ENCODE measurements around the gene ZCWPW1. TPM values are rescaled to one million over a fixed set of nuclear protein-coding genes. Genes with fewer than 3 reads are reported as not detected.
"Not testable (repeated sequence)": the region's sequence is repeated elsewhere in the genome, so short reads cannot be mapped to it uniquely, and the experiment has no call there.

ZCWPW1 gene
- total RNA-seq, 1 donor from 2014 or later: 1.9 TPM

DNA sequence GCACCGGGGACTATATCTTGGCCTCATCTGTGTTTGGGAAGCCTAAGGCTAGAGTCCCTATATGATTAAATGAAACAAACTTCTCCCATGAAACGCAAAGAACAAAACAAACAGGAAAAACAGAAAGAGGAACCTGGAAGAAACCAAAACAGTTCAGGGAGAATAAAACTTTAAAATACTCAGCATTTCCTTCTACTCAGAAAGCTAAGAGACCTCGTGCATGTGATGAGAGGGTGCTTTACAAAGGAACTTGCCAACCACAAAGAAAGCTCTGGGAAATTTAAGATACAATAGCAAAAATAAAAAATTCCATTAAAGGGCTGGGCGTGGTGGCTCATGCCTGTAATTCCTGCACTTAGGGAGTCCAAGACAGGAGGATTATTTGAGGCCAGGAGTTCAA lies 48.3 kb downstream of the ZCWPW1 start:
- intact Hi-C loops (cut with micrococcal nuclease): no loop called here

DNA sequence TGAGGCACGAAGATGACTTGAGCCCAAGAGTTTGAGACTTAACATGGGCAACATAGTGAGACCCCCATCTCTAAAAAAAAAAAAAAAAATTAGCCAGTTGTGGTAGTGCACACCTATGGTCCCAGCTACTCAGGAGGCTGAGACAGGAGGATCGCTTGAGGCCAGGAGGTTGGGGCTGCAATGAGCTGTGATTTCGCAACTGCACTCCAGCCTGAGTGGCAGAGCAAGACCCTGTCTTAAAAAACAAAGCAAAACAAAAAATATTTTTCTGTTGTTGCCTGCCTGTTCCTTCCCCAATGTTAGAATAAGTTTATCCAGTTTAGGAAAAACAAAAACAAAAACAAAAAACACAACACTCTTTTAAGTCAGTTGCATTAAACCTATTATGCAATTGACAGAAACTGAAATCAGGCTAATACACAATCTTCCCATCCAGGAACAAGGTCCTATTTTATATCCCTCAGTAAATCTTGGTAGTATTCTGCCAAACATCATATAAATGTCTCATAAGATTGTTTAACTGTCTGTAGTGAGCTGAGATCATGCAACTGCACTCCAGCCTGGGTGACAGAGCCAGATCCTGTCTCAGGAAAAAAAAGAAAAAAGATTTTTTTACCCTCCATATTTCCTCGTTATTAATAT lies 50.3 kb downstream of the ZCWPW1 start:
- intact Hi-C loops (cut with micrococcal nuclease): no loop called here

DNA sequence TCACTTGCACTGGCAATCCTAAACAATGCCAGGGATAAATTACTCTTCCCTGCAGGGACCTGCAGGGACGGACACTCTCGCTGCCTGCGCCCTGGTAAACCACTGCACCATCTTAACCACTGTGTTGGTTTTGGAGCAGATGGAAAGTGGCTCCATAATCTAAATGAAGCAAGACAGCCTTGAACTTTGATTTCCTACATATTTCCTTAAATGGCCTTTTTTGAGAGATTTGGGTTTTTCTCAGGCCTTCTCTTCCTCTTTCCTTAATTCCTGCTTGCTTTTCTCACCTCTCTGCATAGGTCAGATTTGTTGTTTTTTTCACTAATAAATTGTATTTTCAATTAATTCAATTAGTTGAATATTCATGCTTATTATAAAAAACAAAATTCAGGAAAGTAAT lies 52.4 kb downstream of the ZCWPW1 start:
- intact Hi-C loops (cut with micrococcal nuclease): no loop called here

DNA sequence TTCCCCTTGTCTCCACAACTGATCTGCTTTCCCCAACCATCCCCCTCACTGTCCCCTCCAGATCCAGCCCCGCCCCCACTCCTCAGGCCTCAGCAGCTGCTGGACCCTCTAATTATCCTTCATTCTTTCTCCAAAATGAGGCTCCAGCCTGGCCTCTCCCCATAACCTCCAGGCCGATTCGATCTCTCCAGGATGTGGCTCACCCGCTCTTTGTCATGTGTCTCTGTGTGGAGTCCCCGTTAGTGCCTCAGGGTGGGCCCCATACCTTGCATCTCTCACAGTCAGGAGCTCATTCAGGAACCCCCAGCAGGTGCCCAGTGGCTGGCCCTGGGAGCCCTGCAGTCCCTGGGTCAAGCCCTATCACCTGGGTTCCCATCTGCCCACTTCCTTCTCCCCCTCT lies 53.9 kb downstream of the ZCWPW1 start:
- intact Hi-C loops (cut with micrococcal nuclease): loop anchor here (1.0 kb wide), 1 partner anchor 17 kb away; no protein-coding TSS in a partner anchor

DNA sequence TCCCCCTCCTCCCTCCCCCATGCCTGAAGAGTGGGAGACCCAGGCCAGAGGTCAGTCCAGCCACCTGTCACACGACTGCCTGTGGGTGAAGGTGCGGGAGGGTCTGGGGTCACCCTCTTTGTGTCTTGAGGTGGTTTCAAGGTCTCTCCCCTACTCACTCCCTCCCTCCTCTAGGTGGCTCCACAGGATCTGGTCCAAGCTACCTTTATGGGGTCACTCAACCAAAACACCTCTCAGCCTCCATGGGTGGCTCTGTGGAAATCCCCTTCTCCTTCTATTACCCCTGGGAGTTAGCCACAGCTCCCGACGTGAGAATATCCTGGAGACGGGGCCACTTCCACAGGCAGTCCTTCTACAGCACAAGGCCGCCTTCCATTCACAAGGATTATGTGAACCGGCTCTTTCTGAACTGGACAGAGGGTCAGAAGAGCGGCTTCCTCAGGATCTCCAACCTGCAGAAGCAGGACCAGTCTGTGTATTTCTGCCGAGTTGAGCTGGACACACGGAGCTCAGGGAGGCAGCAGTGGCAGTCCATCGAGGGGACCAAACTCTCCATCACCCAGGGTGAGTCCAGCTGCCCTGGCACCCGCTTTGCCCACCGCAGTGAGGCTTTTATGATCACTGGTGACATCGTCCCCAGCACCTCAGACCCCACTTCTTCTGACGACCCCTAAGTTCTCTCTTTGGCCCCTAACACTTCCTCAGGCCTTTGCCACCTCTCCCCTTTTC lies 54.5 kb downstream of the ZCWPW1 start:
- intact Hi-C loops (cut with micrococcal nuclease): loop anchor here (1.0 kb wide), 1 partner anchor 17 kb away; no protein-coding TSS in a partner anchor

DNA sequence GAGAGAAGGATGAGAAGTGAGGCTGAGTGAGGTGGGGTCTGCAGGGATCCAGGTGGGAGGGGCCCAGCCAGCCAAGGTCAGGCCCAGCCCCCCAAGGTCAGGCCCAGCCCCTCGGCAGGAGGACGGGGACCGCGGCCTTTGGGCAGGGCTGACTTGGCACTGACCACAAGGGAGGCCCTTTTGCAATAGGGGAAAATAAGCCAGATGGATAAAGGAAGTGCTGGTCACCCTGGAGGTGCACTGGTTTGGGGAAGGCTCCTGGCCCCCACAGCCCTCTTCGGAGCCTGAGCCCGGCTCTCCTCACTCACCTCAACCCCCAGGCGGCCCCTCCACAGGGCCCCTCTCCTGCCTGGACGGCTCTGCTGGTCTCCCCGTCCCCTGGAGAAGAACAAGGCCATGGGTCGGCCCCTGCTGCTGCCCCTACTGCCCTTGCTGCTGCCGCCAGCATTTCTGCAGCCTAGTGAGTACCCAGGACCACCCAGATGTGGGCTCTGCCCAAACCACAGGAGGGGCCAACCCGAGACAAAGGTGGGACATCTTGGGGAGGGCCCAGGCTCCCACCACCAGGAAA lies 55.2 kb downstream of the ZCWPW1 start, which contains the start of gene PILRA:
TSS of gene PILRA (plus strand) at position 227 of the 571 bp plus-strand sequence. CDS start at position 397, 170 bp downstream.
- intact Hi-C loops (cut with micrococcal nuclease): no loop called here

DNA sequence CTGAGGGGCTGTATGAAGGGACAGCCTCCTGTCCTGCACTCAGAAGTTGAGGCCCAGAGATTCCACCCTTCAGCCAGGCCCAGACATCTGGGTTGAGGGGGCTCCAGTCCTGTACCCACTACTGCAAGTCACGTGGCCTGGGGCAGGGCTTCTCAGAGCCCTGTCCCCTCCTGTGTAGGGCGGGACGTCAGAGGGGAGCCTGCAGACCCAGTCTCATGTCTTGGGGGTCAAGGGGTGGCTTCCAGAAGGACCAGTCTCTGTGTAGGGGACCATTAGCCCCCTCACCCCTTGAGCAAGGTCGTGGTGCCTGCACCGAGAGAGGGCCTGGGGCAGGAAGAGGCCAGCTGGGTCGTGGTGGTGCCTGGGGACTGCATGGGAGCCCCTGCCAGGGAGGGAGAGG lies 55.8 kb downstream of the ZCWPW1 start:
- intact Hi-C loops (cut with micrococcal nuclease): no loop called here

DNA sequence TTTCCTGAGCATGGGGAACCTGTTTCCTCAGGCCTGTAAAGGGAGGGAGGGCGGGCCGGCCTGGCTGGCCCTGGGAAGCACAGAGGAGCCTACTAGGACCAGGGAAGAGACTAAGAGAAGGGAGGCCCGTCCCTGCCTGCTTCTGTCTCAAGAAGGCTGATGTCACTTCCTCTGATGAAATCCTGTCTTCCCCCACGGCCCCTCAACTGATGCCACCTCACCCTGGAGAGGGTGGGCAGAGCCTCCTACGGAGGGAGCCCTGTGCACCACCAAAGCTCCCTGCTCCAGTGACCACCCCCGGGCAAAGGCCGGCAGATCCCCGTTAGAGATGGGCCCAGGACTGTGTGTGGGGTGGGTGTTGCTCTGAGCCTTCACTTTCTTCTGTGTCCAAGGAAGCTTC lies 56.2 kb downstream of the ZCWPW1 start:
- intact Hi-C loops (cut with micrococcal nuclease): no loop called here

DNA sequence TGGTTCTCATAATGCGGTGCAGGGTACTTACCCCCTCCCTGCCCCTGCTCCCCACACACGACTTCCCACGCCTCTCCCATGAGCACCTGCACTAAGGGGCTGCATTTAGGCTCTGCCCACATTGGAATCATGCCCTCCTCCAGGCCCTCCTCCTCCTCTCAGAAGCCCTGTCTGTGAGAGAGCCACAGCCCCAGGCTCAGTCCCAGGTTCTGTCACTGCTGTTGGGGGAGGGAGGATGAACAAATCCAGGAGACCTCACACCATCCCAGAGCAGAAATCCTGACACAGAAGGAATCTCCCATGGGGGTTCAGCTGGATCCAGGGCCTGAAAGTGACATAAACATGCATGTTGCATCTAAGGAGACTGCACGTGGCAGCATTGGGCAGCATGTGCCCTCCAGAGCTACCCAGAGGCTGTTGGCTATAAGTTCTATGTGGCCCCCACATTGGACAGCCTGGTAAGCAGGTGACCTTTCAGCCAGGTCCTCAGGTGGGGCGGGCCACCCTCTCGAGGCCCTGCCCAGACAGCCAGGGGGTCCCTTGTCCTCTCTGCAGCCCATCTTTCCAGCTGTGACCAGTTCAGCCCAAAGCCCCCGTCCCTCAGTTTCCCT lies 56.8 kb downstream of the ZCWPW1 start:
- intact Hi-C loops (cut with micrococcal nuclease): no loop called here

DNA sequence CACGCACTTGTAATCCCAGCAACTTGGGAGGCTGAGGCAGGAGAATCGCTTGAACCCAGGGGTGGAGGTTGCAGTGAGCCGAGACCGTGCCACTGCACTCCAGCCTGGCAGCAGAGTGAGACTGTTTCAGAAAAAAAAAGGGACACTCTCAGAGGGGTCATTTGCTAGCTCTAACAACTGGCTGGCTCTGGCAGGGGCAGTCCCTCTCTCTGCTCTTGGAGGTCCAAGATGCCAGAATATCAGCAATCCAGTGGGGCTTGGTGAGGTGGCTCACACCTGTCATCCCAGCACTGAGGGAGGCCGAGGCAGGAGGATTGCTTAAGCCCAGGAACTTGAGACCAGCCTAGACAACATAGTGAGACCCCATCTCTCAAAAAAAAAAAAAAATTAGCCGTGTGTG lies 57.8 kb downstream of the ZCWPW1 start:
- intact Hi-C loops (cut with micrococcal nuclease): no loop called here

DNA sequence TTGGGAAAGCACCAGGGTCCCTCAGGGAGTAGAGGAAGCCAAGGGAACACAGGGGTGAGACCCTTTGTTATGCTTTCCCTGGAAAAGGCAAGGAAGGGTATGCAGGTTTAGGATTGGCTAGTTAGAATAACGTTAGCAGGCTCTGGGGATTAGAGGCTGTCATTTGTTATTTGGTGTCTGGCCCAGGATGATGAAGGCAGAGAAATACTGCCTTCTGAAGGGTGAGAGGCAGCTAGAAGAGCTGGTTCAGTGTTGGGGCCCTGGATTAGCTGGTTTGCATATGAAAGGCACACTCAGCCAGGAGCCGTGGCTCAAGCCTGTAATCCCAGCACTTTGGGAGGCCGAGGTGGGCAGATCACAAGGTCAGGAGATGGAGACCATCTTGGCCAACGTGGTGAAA lies 58.2 kb downstream of the ZCWPW1 start:
- intact Hi-C loops (cut with micrococcal nuclease): no loop called here

DNA sequence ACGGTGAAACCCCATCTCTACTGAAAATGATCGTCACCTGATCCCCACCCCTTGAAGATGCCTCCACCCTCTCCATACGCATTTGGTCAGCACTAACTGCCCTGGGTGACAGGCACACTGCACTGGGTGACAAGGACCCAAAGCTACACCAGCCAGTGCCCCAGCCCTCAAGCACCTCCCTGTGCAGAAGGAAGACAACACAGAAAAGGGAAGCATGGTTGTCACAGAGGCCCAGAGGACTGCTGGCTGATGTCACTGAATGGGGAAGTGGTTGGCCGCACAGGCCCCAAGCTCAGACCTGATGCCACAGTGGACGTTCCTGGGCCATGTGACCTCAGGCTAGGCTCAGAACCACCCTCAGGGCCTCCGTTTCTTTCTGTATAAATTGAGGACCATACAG lies 59.4 kb downstream of the ZCWPW1 start:
- intact Hi-C loops (cut with micrococcal nuclease): no loop called here

DNA sequence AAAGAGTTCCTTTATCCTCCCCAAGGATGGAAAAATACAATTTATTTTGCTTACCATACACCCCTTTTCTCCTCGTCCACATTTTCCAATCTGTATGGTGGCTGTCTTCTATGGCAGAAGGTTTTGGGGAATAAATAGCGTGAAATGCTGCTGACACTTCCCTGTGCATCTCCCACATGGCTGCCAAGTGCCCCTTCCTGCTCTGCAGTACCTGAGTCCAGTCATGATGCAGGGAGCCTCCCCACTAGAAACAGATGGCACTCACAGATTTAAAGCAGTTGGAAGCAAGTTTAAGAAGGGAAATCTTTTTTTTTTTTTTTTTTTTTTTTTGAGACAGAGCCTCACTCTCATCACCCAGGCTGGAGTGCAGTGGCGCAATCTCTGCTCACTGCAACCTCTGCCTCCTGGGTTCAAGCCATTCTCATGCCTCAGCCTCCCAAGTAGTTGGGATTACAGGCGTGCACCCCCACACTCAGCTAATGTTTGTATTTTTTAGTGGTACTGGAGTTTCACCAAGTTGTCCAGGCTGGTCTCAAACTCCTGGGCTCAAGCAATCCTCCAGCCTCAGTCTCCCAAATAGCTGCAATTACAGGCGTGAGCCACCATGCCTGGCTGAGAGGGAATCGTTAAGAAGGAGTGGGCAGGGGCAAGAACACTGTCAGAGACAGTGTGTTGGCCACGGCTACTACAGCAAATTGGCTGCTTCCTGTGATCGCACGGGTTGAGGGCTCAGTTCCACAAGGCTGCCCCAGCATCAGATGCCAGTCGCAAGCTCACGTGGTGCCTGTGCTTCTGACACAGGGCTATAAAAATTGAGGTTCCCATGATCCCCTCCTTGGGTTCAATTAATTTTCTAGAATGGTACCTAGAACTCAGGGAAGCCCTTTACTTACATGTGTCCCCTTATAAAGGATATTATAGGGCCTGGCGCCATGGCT lies 60.6 kb downstream of the ZCWPW1 start:
- intact Hi-C loops (cut with micrococcal nuclease): no loop called here

DNA sequence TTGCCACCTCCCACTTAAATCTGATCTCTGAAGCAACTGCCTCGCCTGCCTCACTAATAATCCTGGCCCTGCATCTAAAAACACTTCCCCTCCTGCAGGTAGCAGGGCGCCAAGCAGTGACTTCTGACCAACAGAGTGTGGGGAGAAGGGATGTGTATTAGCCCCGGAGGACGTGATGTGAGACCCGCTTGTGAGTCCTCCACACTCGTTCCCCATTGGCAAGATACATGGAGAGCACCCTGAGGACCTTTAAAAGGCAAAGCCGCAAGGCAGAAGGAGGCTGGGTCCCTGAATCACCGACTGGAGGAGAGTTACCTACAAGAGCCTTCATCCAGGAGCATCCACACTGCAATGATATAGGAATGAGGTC lies 61.3 kb downstream of the ZCWPW1 start:
- intact Hi-C loops (cut with micrococcal nuclease): no loop called here

DNA sequence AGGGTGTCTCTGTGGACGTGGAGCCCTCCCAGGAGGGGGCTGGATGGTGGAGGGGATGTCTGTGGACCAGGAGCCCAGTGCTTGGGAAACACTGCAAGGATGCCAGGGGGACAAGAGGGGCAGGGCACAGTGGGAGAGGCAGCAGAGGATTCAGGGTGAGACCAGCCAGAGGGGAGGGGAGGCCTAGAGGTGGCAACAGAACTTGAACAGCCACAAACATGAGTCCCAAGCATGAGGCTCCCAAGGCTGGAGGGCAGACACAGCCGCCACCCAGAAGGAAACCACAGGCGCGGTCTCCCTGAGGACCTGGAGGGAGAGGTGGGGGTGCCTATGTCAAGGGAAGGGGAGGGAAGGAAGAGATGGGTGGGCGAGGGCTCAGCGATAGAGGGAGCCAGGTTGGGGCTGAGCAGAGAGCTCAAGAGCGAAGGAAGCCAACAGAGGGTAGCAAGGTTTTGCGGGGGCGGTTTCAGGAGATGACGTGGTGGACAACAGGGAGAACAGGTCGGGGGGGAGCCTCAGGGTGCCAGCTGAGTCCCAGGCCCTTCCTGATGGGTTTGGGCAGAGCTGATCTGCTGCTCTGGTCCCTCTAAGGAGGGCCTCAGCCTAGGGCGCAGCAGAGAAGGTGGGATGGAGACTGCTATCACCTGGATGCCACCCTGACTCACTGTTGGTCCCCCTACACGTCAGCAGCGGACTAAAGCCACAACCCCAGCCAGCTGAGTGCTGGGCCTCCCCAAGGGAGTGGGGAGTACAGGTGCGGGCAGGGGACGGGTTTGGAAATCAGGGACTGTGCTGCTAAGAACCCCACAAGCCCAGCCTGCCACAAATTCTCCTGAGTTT lies 61.9 kb downstream of the ZCWPW1 start:
- intact Hi-C loops (cut with micrococcal nuclease): no loop called here

DNA sequence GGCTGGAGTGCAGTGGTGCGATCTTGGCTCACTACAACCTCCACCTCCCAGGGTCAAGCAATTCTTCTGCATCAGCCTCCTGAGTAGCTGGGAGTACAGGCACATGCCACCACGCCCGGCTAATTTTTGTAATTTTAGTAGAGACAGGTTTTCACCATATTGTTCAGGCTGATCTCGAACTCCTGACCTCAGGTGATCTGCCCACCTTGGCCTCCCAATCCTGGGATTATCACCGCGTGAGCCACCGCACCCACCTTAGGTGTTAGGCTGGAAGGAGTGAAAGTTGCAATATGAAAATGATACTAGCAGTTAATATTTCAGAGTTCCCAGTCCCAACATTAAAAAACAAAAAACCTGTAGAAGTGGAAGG lies 62.5 kb downstream of the ZCWPW1 start:
- intact Hi-C loops (cut with micrococcal nuclease): not testable (repeated sequence)

DNA sequence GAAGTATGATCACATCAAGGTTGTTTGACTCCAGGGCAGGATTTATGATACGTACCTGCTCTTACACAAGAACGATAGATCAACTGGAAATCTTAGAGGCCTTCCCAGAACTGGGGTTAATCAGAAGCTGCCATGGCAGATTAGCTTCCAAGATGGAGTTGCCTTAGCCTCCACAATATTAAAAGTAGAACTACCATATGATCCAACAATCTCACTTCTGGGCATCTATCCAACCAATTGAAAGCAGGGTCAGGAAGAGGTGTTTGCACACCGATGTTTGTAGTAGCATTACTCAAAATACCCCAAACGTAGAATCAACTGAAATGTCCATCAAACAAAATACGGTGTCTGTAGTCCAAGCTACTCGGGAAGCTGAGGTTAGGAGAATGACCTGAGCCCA lies 64.0 kb downstream of the ZCWPW1 start:
- intact Hi-C loops (cut with micrococcal nuclease): no loop called here

DNA sequence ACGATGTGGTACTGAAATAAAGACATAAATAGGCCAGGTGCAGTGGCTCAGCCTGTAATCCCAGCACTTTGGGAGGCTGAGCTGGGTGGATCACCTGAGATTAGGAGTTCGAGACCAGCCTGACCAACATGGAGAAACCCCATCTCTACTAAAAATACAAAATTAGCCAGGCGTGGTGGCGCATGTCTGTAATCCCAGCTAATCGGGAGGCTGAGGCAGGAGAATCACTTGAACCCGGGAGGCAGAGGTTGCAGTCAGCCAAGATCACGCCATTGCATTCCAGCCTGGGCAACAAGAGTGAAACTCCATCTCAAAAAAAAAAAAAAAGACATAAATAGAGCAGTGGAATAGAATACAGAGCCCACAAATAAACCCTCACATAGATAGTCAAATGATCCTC lies 64.7 kb downstream of the ZCWPW1 start:
- intact Hi-C loops (cut with micrococcal nuclease): not testable (repeated sequence)

DNA sequence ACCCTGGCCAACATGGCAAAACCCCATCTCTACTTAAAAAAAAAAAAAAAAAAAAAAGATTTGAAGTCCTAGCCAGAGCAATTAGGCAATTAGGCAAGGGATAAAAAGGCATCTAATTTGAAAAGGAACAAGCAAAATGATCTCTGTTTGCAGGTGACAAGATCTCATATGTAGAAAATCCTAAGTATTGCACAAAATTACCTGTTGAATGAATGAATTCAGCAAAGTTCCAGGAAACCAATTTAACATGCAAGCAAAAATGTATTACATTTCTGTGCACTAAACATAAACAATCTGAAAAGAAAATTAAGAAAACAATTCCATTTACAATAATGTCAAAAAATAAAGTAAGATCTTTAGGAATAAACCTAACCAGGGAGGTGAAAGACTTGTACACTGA lies 65.4 kb downstream of the ZCWPW1 start:
- intact Hi-C loops (cut with micrococcal nuclease): no loop called here

DNA sequence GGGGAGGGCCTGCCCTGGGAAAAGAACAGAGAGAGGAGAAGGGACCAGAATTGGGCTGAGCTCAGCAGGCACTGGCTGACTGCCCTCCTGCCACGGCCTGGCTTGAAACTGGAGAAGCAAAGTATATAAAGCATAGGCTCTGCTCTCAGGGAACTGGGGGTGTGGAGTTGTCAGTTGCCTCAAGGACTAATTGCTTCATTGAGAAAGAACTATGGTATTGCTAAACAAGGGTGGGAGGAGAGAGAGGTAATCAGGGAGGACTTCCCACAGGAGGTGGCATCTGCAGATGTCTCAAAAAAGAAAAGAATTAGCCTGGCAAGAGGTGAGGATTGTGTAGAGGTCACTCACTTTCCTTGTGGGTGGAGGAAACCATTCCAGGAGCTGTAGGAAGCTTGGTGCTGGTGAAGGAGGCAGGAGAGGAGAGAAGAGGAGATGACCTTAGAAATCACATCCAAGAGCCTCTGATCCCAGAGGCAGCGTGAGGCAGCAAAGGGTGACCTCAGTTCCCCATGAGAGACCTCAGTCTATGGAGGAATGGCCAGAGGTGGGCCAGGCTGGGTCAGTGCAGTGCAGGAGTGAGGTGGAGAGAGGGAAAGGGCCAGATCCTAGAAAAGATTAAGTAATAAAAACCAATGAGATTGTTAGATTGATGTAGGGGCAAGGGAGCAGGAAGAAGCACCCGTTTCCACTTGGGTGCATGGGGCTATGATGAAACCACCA lies 68.2 kb downstream of the ZCWPW1 start:
- intact Hi-C loops (cut with micrococcal nuclease): no loop called here

Data from T-helper 2 cell treated with Interferon-gamma antibody and Interleukin-4, amounts not matched to agents 100 ng/mL and 5 ng/mL, for 36 hours (primary cell).